Thymus (tissue), 11 donors: ENCODE data around the gene P2RY6. TPM values are rescaled to one million over a fixed set of nuclear protein-coding genes. Genes with fewer than 3 reads are reported as not detected.
"Not testable (repeated sequence)": the region's sequence is repeated elsewhere in the genome, so short reads cannot be mapped to it uniquely, and the experiment has no call there.

Experiments
- DNase-seq, 9 donors: peaks; one replicate each; pipeline ENCODE4 v3.0.0-alpha.2; 2013; ENCODE audit warnings: low spot score in 9 of 9, low read depth in 6 of 9, missing footprints in 1 of 9
- H3K27ac ChIP-seq, 2 donors: one replicate each; pipeline ENCODE4 v1.5.1; 2013; ENCODE audit warnings: control low read depth in 1 of 2, low read depth in 1 of 2, low read length in 1 of 2, mild to moderate bottlenecking in 1 of 2, moderate library complexity in 1 of 2
- H3K27me3 ChIP-seq, 2 donors: one replicate each; pipeline ENCODE4 v1.5.1; 2013; ENCODE audit warnings: low read length in 1 of 2; ENCODE audit not compliant: control insufficient read depth in 2 of 2, insufficient read depth in 1 of 2
- H3K36me3 ChIP-seq, 2 donors: one replicate each; pipeline ENCODE4 v1.5.1; 2013; ENCODE audit warnings: low read length in 1 of 2, mild to moderate bottlenecking in 1 of 2, moderate library complexity in 1 of 2; ENCODE audit not compliant: control insufficient read depth in 2 of 2, insufficient read depth in 2 of 2
- H3K4me1 ChIP-seq, 2 donors: one replicate each; pipeline ENCODE4 v1.5.1; 2013; ENCODE audit warnings: low read length in 2 of 2; ENCODE audit not compliant: control insufficient read depth in 2 of 2, insufficient read depth in 2 of 2
- H3K4me3 ChIP-seq, 2 donors: one replicate each; pipeline ENCODE4 v1.5.1; 2013; ENCODE audit warnings: low read length in 2 of 2, control low read depth in 1 of 2, mild to moderate bottlenecking in 1 of 2
- H3K9me3 ChIP-seq, 2 donors: one replicate each; pipeline ENCODE4 v1.5.1; 2013; ENCODE audit warnings: low read length in 1 of 2, mild to moderate bottlenecking in 1 of 2; ENCODE audit not compliant: control insufficient read depth in 2 of 2, insufficient read depth in 1 of 2
- WGBS: extraction: QIAGEN DNeasy Blood & Tissue Kit; methylation state at CpG from one replicate; pipeline ENCODE4 v1.1.7; 2013; 5-methylcytosine and 5-hydroxymethylcytosine counted together
- polyA plus RNA-seq: library from polyadenylated mRNA; stranded (reverse); fragments of 200-250 nt; gene quantifications from one replicate; pipeline ENCODE4 v1.2.3, GENCODE V29; 2013
- total RNA-seq: library from RNA; stranded (reverse); fragments of 120-200 nt; gene quantifications from one replicate; pipeline ENCODE4 v1.2.4, GENCODE V29; 2013
- donor health status: healthy.

Gene P2RY6
- total and polyA plus RNA-seq, 2 donors: 1.3 to 2.9 TPM

DNA sequence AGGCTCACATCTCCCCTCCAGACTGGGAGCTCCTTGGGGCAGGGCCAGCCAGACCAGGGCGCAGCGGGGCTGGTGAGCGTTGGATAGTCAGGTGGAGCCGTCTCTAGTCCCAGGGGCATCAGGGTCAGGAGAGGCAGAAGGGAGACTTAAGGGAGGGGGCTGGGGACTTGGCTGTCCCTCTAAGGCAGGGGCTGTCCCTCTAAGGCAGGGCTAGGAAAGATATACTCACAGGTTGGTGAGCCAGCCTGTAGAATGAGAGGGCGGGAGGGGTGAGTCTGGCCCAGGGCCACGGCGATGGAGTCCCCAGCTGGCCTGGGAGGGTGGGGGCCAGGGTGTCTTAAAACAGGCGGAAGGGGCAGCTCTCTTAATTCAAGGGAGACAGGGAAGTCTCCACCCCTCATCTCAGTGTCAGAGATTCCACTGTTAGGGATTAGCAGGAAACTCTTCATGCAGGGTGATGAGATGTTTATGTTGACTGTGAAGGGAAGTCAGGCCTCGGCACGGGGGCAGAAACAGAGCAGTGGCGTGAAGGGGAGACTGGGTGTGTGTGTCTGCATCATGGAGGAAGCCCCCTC is 42.7 kb upstream of the P2RY6 start:
- no peaks in the 10 kb centered on the region for H3K9me3 ChIP-seq
- no peaks in the 10 kb centered on the region for H3K36me3 ChIP-seq
- WGBS: 94% methylated on average over 11 of the region's 11 CpGs
- no peak for DNase-seq
- H3K27me3 ChIP-seq: no peaks in the 10 kb centered on the region
- no peak overlapping the region for H3K4me3 ChIP-seq
- H3K4me1 ChIP-seq: no peaks in the 10 kb centered on the region
- no peak overlapping the region for H3K27ac ChIP-seq

DNA sequence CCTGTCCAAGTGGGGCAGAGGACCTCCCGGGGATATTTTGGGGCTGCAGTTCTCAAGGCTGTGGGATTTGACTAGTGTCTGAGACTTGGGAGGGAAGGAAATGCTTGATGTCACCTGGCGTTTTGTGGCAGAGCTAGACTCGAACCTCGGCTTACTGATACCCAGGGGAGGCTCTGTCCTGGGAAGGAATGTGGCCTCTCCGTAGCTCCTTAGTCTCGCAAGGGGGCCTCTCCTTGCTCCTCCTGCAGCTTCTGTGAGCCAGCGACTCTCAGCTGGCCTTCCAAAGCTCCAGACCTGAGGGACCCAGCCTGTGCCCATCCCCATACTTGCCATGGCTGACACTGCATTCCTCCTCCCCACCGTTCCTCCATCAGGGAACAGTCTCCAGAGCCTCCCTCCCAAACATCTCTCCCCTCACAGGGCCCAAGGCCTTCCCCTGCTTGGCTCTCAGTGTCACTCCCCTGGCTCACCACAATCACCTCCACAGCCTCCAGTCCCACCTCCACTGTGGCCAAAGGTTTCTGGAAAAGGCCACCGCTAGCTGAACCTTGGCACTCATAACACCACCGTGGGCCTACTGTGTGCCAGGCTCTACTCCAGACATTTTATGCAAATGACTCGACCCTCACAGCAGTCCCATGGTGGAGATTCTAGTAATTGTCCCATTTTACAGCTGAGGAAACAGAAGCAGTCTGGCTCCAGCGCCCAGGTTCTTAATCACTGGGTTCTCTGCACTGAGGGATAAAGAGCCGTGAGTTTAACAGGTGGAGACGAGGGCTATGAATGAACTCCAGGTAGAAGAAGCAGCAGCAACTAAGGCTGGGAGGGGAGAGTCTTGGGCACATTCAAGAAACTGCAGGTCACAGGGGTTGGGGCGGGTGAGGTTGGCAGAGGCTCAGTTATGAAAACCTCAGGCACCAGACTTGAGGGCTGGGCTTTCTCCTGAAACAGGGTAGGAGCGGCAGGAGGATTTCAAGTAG is 42.0 kb upstream of the P2RY6 start:
- WGBS: 92% methylated on average over 16 of the region's 16 CpGs
- Histone ChIP-seq H3K4me1 (no peaks in the 10 kb centered on the region), H3K36me3 (no peaks in the 10 kb centered on the region), H3K9me3 (no peaks in the 10 kb centered on the region), H3K27ac (no peak overlapping the region), H3K4me3 (no peak overlapping the region), H3K27me3 (no peaks in the 10 kb centered on the region)
- DNase-seq: no peak

DNA sequence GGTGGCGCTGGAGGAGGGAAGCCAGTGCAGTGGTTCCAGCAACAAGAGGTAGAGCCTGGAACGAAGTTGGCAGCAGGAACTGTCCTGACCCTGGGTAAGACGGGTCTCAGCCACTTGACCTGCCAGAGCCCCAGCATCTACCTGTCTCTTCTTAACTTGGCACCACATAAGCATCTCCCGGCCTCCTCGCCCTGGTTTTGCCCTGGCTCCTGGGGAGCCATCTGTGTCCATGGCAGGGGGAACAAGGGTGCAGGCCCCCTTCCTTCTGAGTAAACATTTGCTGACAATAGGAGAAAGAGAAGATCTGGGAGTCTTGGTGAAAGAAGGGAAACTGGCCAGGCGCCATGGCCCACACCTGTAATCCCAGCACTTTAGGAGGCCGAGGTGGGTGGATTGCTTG is 41.2 kb upstream of the P2RY6 start:
- no peaks in the 10 kb centered on the region for H3K4me1 ChIP-seq
- H3K36me3 ChIP-seq: no peaks in the 10 kb centered on the region
- no peak overlapping the region for H3K4me3 ChIP-seq
- no peaks in the 10 kb centered on the region for H3K9me3 ChIP-seq
- DNase-seq: no peak
- over 99% methylated on average over 7 of the region's 7 CpGs for WGBS
- no peak overlapping the region for H3K27ac ChIP-seq
- H3K27me3 ChIP-seq: no peaks in the 10 kb centered on the region

DNA sequence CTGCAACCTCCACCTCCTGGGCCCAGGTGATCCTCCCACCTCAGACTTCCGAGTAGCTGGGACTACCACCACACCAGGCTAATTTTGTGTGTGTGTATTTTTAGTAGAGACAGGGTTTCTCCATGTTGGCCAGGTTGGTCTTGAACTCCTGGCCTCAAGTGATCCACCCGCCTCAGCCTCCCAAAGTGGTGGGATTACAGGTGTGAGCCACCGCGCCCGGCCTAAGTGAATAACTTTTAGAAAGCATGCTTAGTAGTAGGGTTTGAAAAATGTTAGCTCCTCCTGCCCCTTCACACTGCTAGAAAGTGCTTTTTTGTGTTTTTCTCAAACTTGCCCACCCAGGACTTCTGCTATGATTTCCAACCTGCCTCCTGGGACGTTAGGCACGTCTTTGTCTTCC is 39.7 kb upstream of the P2RY6 start:
- DNase-seq, H3K4me1 ChIP-seq: not testable (repeated sequence)
- 99% methylated on average over 7 of the region's 7 CpGs for WGBS

DNA sequence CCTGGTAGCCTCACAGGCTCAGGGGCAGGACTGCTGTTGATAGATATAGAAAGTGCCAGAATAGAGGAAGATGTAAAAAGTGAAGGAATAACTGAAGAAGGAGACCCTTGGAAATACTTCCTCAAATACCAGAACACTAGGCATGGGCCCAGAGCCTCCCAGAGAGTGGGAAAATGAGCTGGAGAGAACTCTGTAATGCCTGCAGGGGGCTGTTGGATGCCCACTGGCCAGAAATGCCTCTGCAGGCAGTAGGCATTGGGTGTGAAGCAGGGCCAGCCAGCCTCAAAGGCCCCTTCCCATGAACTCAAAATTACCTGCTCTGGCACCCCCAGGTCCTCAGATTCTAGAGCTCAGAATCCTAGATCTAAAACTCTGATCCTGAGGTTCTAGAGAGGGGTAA is 38.9 kb upstream of the P2RY6 start:
- H3K27me3 ChIP-seq: no peaks in the 10 kb centered on the region
- H3K36me3 ChIP-seq: no peaks in the 10 kb centered on the region
- no peaks in the 10 kb centered on the region for H3K4me1 ChIP-seq
- DNase-seq: no peak
- H3K4me3 ChIP-seq: no peak overlapping the region
- H3K9me3 ChIP-seq: no peaks in the 10 kb centered on the region
- H3K27ac ChIP-seq: no peak overlapping the region

More for the DNA sequence above, 39.7 kb upstream of the P2RY6 start:
- H3K9me3 ChIP-seq, H3K27me3 ChIP-seq, H3K27ac ChIP-seq, H3K4me3 ChIP-seq, H3K36me3 ChIP-seq: not testable (repeated sequence)

DNA sequence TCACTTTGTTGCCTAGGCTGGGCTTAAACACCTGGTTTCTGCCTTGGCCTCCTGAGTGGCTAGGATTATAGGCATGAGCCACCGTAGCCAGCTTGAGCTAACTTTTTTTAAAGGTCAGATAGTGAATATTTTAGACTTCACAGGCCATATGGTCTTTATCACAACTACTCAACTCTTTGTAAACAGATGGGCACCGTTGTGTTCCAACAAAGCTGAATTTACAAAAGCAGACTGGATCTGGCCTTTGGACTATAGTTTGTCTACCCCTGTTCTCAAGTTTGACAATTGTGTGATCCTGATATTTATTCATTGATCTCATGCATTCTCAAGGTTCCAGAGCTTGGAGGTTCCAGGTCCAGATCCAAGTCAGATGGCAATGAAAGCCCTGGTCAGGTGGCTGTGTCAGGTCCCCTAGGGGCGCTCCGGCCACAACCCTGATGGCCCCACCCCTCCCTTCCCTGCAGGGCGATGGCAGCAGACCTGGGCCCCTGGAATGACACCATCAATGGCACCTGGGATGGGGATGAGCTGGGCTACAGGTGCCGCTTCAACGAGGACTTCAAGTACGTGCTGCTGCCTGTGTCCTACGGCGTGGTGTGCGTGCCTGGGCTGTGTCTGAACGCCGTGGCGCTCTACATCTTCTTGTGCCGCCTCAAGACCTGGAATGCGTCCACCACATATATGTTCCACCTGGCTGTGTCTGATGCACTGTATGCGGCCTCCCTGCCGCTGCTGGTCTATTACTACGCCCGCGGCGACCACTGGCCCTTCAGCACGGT is 38.3 kb upstream of the P2RY6 start:
- 96% methylated on average over 23 of the region's 23 CpGs for WGBS
- H3K4me1 ChIP-seq: no peaks in the 10 kb centered on the region
- no peaks in the 10 kb centered on the region for H3K9me3 ChIP-seq
- H3K4me3 ChIP-seq: no peak overlapping the region
- H3K36me3 ChIP-seq: no peaks in the 10 kb centered on the region
- no peak overlapping the region for H3K27ac ChIP-seq
- H3K27me3 ChIP-seq: no peaks in the 10 kb centered on the region
- DNase-seq: no peak

DNA sequence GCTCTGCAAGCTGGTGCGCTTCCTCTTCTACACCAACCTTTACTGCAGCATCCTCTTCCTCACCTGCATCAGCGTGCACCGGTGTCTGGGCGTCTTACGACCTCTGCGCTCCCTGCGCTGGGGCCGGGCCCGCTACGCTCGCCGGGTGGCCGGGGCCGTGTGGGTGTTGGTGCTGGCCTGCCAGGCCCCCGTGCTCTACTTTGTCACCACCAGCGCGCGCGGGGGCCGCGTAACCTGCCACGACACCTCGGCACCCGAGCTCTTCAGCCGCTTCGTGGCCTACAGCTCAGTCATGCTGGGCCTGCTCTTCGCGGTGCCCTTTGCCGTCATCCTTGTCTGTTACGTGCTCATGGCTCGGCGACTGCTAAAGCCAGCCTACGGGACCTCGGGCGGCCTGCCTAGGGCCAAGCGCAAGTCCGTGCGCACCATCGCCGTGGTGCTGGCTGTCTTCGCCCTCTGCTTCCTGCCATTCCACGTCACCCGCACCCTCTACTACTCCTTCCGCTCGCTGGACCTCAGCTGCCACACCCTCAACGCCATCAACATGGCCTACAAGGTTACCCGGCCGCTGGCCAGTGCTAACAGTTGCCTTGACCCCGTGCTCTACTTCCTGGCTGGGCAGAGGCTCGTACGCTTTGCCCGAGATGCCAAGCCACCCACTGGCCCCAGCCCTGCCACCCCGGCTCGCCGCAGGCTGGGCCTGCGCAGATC is 37.5 kb upstream of the P2RY6 start:
- H3K27ac ChIP-seq: no peak overlapping the region
- no peaks in the 10 kb centered on the region for H3K36me3 ChIP-seq
- 98% methylated on average over 56 of the region's 56 CpGs for WGBS
- H3K4me1 ChIP-seq: peaks cover 0 to under 1% of the 10 kb centered on the region in 2 donors
- DNase-seq: no peak
- no peak overlapping the region for H3K4me3 ChIP-seq
- H3K9me3 ChIP-seq: no peaks in the 10 kb centered on the region
- H3K27me3 ChIP-seq: no peaks in the 10 kb centered on the region

DNA sequence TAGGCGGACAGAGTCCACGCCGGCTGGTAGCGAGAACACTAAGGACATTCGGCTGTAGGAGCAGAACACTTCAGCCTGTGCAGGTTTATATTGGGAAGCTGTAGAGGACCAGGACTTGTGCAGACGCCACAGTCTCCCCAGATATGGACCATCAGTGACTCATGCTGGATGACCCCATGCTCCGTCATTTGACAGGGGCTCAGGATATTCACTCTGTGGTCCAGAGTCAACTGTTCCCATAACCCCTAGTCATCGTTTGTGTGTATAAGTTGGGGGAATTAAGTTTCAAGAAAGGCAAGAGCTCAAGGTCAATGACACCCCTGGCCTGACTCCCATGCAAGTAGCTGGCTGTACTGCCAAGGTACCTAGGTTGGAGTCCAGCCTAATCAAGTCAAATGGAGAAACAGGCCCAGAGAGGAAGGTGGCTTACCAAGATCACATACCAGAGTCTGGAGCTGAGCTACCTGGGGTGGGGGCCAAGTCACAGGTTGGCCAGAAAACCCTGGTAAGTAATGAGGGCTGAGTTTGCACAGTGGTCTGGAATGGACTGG is 36.8 kb upstream of the P2RY6 start:
- no peaks in the 10 kb centered on the region for H3K36me3 ChIP-seq
- H3K4me1 ChIP-seq: peaks cover 0 to 4% of the 10 kb centered on the region in 2 donors
- no peak overlapping the region for H3K27ac ChIP-seq
- H3K4me3 ChIP-seq: no peak overlapping the region
- no peak for DNase-seq
- H3K9me3 ChIP-seq: no peaks in the 10 kb centered on the region
- 97% methylated on average over 8 of the region's 8 CpGs for WGBS
- no peaks in the 10 kb centered on the region for H3K27me3 ChIP-seq
